ENCODE data around the gene MYO1D. TPM values are rescaled to one million over a fixed set of nuclear protein-coding genes. Genes with fewer than 3 reads are reported as not detected.

Gene MYO1D
- total RNA-seq, 1 experiment from 2014 or later, result 29.9 TPM

- TF ChIP-seq, protein P1, sequence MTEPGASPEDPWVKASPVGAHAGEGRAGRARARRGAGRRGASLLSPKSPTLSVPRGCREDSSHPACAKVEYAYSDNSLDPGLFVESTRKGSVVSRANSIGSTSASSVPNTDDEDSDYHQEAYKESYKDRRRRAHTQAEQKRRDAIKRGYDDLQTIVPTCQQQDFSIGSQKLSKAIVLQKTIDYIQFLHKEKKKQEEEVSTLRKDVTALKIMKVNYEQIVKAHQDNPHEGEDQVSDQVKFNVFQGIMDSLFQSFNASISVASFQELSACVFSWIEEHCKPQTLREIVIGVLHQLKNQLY (CRISPR knock-in tag; IDR thresholded peaks at IDR 0.05), result no peak
- TF ChIP-seq ETV6 (CRISPR knock-in tag; IDR thresholded peaks at IDR 0.05) (no peak), CREM (CRISPR knock-in tag; IDR thresholded peaks at IDR 0.05) (no peak), ZNF396 (CRISPR knock-in tag; IDR thresholded peaks at IDR 0.05; ENCODE audit: borderline replicate concordance) (no peak), ATF6 (CRISPR knock-in tag; IDR thresholded peaks at IDR 0.05) (no peak)
Measured at GRCh38 chr17:32656886-32657285, 220.0 kb downstream of the MYO1D start (continued).

DNA sequence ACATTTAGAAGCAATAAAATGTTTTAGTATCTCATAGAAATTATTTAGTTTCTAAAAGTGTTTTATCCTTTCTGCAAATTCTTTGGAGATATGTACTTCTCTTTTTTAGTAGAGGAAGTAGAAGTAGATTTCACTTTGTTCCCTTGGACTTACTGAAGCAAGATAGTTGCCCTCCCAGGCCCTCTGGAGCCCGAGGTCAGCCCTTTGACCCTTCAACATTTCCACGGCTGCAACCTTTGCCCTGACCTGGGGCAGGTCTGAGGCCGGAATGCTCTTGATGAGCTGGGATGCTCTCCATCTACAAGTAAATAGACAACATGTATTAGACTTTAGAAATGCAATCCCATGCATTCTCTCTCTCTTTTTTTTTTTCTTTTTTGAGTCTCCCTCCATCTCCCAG, 222.6 kb downstream of the MYO1D start:
- POLR2A ChIA-PET, result interaction anchor here (0.6 kb wide), 1 partner anchor 86 kb away, joined by 3 read pairs; no protein-coding TSS in a partner anchor
- no peak overlapping the region for H3K27ac Mint-ChIP-seq
- DNase-seq (ENCODE audit: low spot score) (no peak), ATAC-seq (no peak)
- H3K9me3 Mint-ChIP-seq, result peaks cover 14% of the 10 kb centered on the region
- H3K27me3 Mint-ChIP-seq (ENCODE audit: low read depth), result no peaks in the 10 kb centered on the region
- peaks cover 36% of the 10 kb centered on the region for H3K36me3 Mint-ChIP-seq
- TF ChIP-seq TP53 (CRISPR knock-in tag; IDR thresholded peaks at IDR 0.05), result no peak
- no peak for TF ChIP-seq SOX15 (CRISPR knock-in tag; IDR thresholded peaks at IDR 0.05)
- TF ChIP-seq NFE2L1 (CRISPR knock-in tag; IDR thresholded peaks at IDR 0.05), result no peak
- no peak for TF ChIP-seq GABPB1 (CRISPR knock-in tag; IDR thresholded peaks at IDR 0.05)
- TF ChIP-seq ATF3 (CRISPR knock-in tag; conservative IDR thresholded peaks at IDR 0.05), result no peak
- TF ChIP-seq NFYB (CRISPR knock-in tag; conservative IDR thresholded peaks at IDR 0.05; ENCODE audit: low read depth), result no peak
- TF ChIP-seq, protein P2, sequence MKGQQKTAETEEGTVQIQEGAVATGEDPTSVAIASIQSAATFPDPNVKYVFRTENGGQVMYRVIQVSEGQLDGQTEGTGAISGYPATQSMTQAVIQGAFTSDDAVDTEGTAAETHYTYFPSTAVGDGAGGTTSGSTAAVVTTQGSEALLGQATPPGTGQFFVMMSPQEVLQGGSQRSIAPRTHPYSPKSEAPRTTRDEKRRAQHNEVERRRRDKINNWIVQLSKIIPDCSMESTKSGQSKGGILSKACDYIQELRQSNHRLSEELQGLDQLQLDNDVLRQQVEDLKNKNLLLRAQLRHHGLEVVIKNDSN (CRISPR knock-in tag; IDR thresholded peaks at IDR 0.05), result no peak
- no peak for TF ChIP-seq FOXP1 (CRISPR knock-in tag; IDR thresholded peaks at IDR 0.05; ENCODE audit: borderline replicate concordance)
- TF ChIP-seq ZNF121 (CRISPR knock-in tag; IDR thresholded peaks at IDR 0.05), result no peak
- TF ChIP-seq E2F1 (CRISPR knock-in tag; IDR thresholded peaks at IDR 0.05), result no peak
- TF ChIP-seq GRHL2 (CRISPR knock-in tag; IDR thresholded peaks at IDR 0.05; ENCODE audit: insufficient replicate concordance, severe bottlenecking), result no peak
- TF ChIP-seq, protein P3, sequence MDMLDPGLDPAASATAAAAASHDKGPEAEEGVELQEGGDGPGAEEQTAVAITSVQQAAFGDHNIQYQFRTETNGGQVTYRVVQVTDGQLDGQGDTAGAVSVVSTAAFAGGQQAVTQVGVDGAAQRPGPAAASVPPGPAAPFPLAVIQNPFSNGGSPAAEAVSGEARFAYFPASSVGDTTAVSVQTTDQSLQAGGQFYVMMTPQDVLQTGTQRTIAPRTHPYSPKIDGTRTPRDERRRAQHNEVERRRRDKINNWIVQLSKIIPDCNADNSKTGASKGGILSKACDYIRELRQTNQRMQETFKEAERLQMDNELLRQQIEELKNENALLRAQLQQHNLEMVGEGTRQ (CRISPR knock-in tag; IDR thresholded peaks at IDR 0.05), result no peak
- TF ChIP-seq, protein P1 (CRISPR knock-in tag; IDR thresholded peaks at IDR 0.05), result no peak
- TF ChIP-seq SP1 (CRISPR knock-in tag; conservative IDR thresholded peaks at IDR 0.05), result no peak
- no peak for TF ChIP-seq NR2C2 (CRISPR knock-in tag; IDR thresholded peaks at IDR 0.05)
- no peak for TF ChIP-seq ZNF219 (CRISPR knock-in tag; IDR thresholded peaks at IDR 0.05; ENCODE audit: borderline replicate concordance)
- TF ChIP-seq FOXK1 (CRISPR knock-in tag; IDR thresholded peaks at IDR 0.05), result no peak
- no peak for TF ChIP-seq KAT7 (CRISPR knock-in tag; IDR thresholded peaks at IDR 0.05; ENCODE audit: borderline replicate concordance)
- CTCF ChIA-PET, result interaction anchor here (1.5 kb wide), 1 partner anchor 223 kb away, joined by 4 read pairs; the partner anchor contains the start of gene MYO1D
- H3K4me3 Mint-ChIP-seq, result no peak overlapping the region
- no peaks in the 10 kb centered on the region for H3K4me1 Mint-ChIP-seq
